Lower leg skin (tissue), 4 donors: ENCODE measurements around the gene TMEM129. TPM values are rescaled to one million over a fixed set of nuclear protein-coding genes. Genes with fewer than 3 reads are reported as not detected.

ENCODE experiments used
- DNase-seq, 2 donors: peaks; one replicate each; pipeline ENCODE4 v3.0.0-alpha.2; 2019; ENCODE audit warnings: low spot score in 2 of 2
- H3K4me3 ChIP-seq: fragments of 200-600 bp; sonication (generic); 2 replicates; pipeline ENCODE4 v1.5.1; 2017; ENCODE audit warnings: mild to moderate bottlenecking, low read depth; ENCODE audit not compliant: poor library complexity, severe bottlenecking
- CTCF ChIP-seq, 3 donors: fragments of 450-650 bp; IDR thresholded peaks; one replicate each; pipeline ENCODE4 v1.5.1; 2016; ENCODE audit warnings: antibody characterized with exemption in 3 of 3, mild to moderate bottlenecking in 3 of 3, moderate library complexity in 2 of 3
- POLR2A ChIP-seq, 2 donors: fragments of 450-650 bp; IDR thresholded peaks; one replicate each; pipeline ENCODE4 v1.6.1; 2016 to 2017; ENCODE audit warnings: antibody characterized with exemption in 2 of 2, mild to moderate bottlenecking in 1 of 2, moderate library complexity in 1 of 2
- WGBS, 2 donors: methylation state at CpG; one replicate each; pipeline ENCODE4 v1.1.5; 2018; 5-methylcytosine and 5-hydroxymethylcytosine counted together
- intact Hi-C: fragments of 100-400 bp; cut with DNase I; formaldehyde crosslinking; loops from one replicate; pipeline ENCODE4 v1.15.0; 2023; ENCODE audit warnings: low total_unique reads
- total RNA-seq, 4 donors: library from RNA; depleted of rRNA; stranded (reverse); fragments of >200 nt; gene quantifications; one replicate each; pipeline ENCODE4 v1.1.0, GENCODE V29; 2016

The TMEM129 gene
- total RNA-seq, 4 donors from 2014 or later, result 31.0 to 62.0 (median 57.6) TPM

GRCh38 chr4:1718095-1718850 lies 2.9 kb downstream of the TMEM129 start:
- no peak for DNase-seq
- intact Hi-C loops, result no loop called here
- 55 to 72% methylated on average over 30 to 31 of the region's 31 CpGs for WGBS, 2 donors
- TF ChIP-seq POLR2A (IDR thresholded peaks at IDR 0.05), result no peak
- TF ChIP-seq CTCF (IDR thresholded peaks at IDR 0.05), result no peak
- no peak overlapping the region for H3K4me3 ChIP-seq

DNA sequence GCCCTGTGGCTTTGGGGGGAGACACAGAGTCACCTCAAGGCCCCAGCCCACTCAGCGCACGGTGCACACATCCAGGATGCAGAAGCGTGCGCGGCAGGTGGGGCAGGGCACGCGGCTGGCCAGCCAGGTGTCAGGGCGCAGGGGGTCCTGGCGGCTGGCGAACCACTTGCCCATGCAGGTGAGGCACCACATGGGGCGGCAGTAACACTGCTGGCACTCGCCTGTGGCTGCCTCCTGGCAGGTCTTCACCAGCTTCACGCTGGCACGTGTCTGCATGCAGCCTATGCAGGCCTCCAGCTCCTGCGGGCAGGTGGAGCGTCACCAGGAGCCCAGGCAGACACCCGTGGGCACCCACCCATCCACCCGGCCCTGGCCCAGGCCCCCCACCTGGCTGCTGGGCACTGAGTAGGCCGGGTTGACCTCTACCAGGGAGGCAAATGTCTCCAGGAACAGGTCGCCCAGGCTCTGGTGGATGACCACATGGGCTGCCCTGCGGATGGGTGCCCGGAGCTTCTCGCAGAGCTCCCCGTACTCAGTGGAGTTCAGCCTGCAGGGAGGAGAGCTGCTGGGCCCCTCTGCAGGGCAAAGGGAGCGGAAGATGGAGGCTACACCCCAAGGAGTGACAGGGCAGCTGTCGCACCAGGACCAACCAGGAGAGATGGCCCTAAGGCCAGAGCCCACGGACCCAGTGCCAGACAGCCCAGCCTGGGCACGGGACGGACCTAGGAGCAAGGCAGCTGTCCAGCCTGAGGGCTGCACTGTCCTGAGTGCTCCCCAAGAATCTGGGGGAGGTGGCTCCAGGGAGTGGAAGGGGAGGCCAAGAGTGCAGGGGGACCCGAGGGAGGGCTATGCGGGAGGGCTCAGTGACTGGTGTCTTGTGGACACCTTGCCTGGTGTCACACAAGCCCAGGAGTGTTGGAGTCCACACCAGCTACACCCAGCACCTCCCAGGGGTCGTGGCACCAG lies 3.7 kb downstream of the TMEM129 start:
- H3K4me3 ChIP-seq, result no peak overlapping the region
- DNase-seq, result no peak
- TF ChIP-seq CTCF (IDR thresholded peaks at IDR 0.05) (no peak), POLR2A (IDR thresholded peaks at IDR 0.05) (no peak)
- WGBS, 2 donors, result 64 to 80% methylated on average over 23 to 26 of the region's 32 CpGs
- intact Hi-C loops, result no loop called here

GRCh38 chr4:1716065-1716945 lies 4.8 kb downstream of the TMEM129 start:
- 78 to 79% methylated on average over 14 of the region's 15 CpGs for WGBS, 2 donors
- DNase-seq, result no peak
- no peak overlapping the region for H3K4me3 ChIP-seq
- TF ChIP-seq CTCF (IDR thresholded peaks at IDR 0.05), result no peak
- TF ChIP-seq POLR2A (IDR thresholded peaks at IDR 0.05), result no peak
- intact Hi-C loops, result no loop called here

GRCh38 chr4:1715002-1715758 lies 5.9 kb downstream of the TMEM129 start:
- WGBS, 2 donors, result 60 to 67% methylated on average over 14 to 16 of the region's 16 CpGs
- no peak for TF ChIP-seq CTCF (IDR thresholded peaks at IDR 0.05)
- TF ChIP-seq POLR2A (IDR thresholded peaks at IDR 0.05), result no peak
- DNase-seq, result no peak
- no peak overlapping the region for H3K4me3 ChIP-seq
- intact Hi-C loops, result no loop called here
